ENCODE measurements around the gene RPL27.
"Not testable (repeated sequence)": the region's sequence is repeated elsewhere in the genome, so short reads cannot be mapped to it uniquely, and the experiment has no call there.

Gene RPL27

DNA sequence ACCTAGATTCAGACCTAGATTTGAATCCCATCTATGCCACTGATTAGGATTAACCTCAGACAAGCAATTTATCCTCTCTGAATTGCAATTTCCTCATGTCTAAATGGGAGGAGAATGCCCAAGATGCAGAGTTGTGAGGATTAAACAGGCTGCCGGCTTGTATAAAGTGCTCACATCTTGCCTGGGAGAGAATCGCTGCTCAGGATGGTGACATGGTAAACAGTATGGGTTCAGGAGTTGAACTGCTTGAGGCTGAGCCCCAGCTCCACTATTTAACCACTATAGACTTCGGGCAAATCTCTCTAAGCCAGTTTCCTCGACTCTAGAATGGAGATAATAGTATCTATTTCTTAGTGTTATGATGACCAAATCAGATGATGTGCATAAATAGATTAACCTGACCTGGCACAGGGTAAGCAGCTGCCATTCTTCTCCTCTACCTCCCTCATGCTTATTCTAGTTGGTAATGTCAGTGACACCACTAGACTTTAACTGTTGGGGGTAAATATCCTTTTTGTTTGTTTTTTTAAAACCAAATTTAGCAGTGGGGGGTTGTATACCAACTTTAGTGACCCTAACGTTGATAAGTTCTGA, 732 bp upstream of the RPL27 start:
- DNase-seq: no peak

GRCh38 chr17:42999003-42999525, 845 bp downstream of the RPL27 start:
- no peak for DNase-seq

DNA sequence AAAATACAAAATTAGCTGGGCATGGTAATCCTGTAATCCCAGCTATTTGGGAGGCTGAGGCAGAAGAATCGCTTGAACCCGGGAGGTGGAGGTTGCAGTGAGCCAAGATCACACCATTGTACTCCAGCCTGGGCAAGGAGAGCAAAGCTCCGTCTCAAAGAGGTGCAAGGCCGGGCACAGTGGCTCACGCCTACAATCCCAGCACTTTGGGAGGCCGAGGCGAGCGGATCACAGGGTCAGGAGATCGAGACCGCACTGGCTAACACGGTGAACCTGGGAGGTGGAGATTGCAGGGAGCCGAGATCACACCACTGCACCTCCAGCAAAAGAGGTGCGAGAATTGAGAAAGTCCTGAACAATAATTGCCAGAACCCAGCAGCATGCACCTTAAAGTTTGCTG, 2.7 kb downstream of the RPL27 start:
- not testable (repeated sequence) for DNase-seq

- DNase-seq: peak; percentile 84
Observed at GRCh38 chr17:43003542-43004172, 5.4 kb downstream of the RPL27 start.

- peak; percentile 92 for DNase-seq
Observed at GRCh38 chr17:43006639-43007551, 8.7 kb downstream of the RPL27 start, which contains the start of gene IFI35. Gene IFI35, plus strand, starts transcription at chr17:43006784. Its CDS starts 164 bp downstream, at chr17:43006948.

DNA sequence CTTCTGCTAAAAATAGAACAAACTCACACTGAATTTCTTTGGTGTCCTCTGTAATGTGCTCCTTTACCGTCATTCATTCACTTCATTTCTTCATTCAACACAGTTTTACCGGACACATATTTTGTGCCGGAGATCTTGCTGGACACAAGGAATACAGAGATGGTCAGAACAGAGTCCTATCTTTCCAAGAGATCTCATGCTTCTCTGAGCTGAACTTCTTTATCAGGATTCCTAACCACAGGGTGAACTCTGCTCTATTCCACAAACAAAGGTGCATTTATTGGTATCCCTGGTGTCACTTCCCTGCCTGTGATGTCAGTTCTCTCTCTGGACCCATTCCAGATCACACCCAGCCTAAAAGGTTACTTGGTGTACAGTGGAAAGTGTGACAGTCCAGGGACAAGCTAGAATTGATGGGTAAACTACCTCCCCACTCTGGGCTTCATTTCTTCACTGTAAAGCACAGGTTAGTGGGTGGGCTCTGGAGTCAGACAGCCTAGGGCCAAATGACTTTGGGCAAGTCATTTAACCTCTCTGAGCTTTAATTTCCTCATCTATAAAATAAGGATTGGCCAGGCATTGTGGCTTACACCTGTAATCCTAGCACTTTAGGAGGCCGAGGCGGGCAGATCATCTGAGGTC, 12.6 kb downstream of the RPL27 start:
- DNase-seq: no peak

- no peak for DNase-seq
Observed at GRCh38 chr17:43011728-43012472, 13.7 kb downstream of the RPL27 start.

DNA sequence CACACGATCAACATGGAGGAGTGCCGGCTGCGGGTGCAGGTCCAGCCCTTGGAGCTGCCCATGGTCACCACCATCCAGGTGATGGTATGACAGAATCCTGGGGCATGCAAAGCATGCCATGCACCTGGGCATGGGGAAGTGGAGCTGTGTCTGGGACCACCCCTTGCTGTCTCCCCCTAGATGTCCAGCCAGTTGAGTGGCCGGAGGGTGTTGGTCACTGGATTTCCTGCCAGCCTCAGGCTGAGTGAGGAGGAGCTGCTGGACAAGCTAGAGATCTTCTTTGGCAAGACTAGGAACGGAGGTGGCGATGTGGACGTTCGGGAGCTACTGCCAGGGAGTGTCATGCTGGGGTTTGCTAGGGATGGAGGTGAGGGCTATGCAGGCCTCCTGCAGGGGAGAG, 15.1 kb downstream of the RPL27 start:
- DNase-seq: no peak

- no peak for DNase-seq
Observed at GRCh38 chr17:43014020-43014648, 15.9 kb downstream of the RPL27 start.

- DNase-seq: no peak
Observed at GRCh38 chr17:43014649-43015542, 16.7 kb downstream of the RPL27 start.

DNA sequence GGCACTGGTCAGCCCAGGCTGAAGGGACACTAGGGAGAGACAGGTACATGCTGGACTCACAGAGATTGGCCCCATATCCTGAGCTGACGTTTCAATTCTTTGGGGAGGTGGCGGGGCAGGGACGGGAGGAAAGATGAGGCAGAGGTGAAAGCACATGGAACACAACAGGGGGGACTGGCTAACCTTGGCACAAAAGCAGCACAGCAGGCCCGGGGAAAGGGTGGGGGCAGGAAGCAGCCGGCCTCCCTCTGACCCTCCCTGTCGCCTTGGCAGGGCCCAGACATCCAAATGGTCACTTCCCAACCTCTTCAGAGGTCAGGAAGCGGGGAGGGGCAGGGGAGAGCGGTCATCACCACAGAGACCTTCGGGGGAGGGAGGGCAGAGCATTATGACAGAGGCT, 17.4 kb downstream of the RPL27 start:
- no peak for DNase-seq

- DNase-seq: no peak
Observed at GRCh38 chr17:43016216-43016615, 18.0 kb downstream of the RPL27 start.

- no peak for DNase-seq
Observed at GRCh38 chr17:43018008-43018853, 20.0 kb downstream of the RPL27 start.

- no peak for DNase-seq
Observed at GRCh38 chr17:43018932-43019331, 20.7 kb downstream of the RPL27 start.

- DNase-seq: no peak
Observed at GRCh38 chr17:43019418-43019817, 21.2 kb downstream of the RPL27 start.

GRCh38 chr17:43020030-43020621, 21.9 kb downstream of the RPL27 start:
- DNase-seq: no peak

GRCh38 chr17:43020789-43021740, 22.8 kb downstream of the RPL27 start:
- DNase-seq: peak; percentile 78
